Measurements from ENCODE around the gene FHIP2A.
A peak's percentile ranks its signal among the peaks of the same experiment; 100 is the strongest.
"Not testable (repeated sequence)": the region's sequence is repeated elsewhere in the genome, so short reads cannot be mapped to it uniquely, and the experiment has no call there.

The FHIP2A gene

GRCh38 chr10:114825513-114826253, 4.1 kb downstream of the FHIP2A start:
- no peak for TF ChIP-seq CTCF (IDR thresholded peaks at IDR 0.05; ENCODE audit: low read depth, low read length, missing control alignments)
- peak overlapping the region; percentile 40; the same call in 1 of the 2 replicates for H3K4me3 ChIP-seq (ENCODE audit: low read depth, low read length)
- DNase-seq (ENCODE audit: low read depth): peak; percentile 76

GRCh38 chr10:114829160-114829909, 7.8 kb downstream of the FHIP2A start:
- H3K4me3 ChIP-seq (ENCODE audit: low read depth, low read length): no peak overlapping the region
- no peak for TF ChIP-seq CTCF (IDR thresholded peaks at IDR 0.05; ENCODE audit: low read depth, low read length, missing control alignments)
- DNase-seq (ENCODE audit: low read depth): no peak

GRCh38 chr10:114831186-114831867, 9.7 kb downstream of the FHIP2A start:
- no peak for DNase-seq (ENCODE audit: low read depth)
- TF ChIP-seq CTCF (IDR thresholded peaks at IDR 0.05; ENCODE audit: low read depth, low read length, missing control alignments): no peak
- no peak overlapping the region for H3K4me3 ChIP-seq (ENCODE audit: low read depth, low read length)

- no peak overlapping the region for H3K4me3 ChIP-seq (ENCODE audit: low read depth, low read length)
- DNase-seq (ENCODE audit: low read depth): no peak
- TF ChIP-seq CTCF (IDR thresholded peaks at IDR 0.05; ENCODE audit: low read depth, low read length, missing control alignments): no peak
These were observed 16.1 kb downstream of the FHIP2A start for GRCh38 chr10:114837690-114838089.

GRCh38 chr10:114839901-114840300, 18.3 kb downstream of the FHIP2A start:
- TF ChIP-seq CTCF (IDR thresholded peaks at IDR 0.05; ENCODE audit: low read depth, low read length, missing control alignments): no peak
- H3K4me3 ChIP-seq (ENCODE audit: low read depth, low read length): no peak overlapping the region
- DNase-seq (ENCODE audit: low read depth): no peak

GRCh38 chr10:114845978-114846693, 24.6 kb downstream of the FHIP2A start:
- no peak for DNase-seq (ENCODE audit: low read depth)
- TF ChIP-seq CTCF (IDR thresholded peaks at IDR 0.05; ENCODE audit: low read depth, low read length, missing control alignments): no peak
- no peak overlapping the region for H3K4me3 ChIP-seq (ENCODE audit: low read depth, low read length)

- not testable (repeated sequence) for H3K4me3 ChIP-seq (ENCODE audit: low read depth, low read length); DNase-seq (ENCODE audit: low read depth)
These were observed 25.9 kb downstream of the FHIP2A start for GRCh38 chr10:114847517-114847916.

Data from GM12864 (cell line).